DMS114 treated with DMSO at 0.1 percent for 48 hours (cell line): ENCODE measurements around the gene COX7B2.

ENCODE experiments used
- DNase-seq: peaks from one replicate; lab custom pipeline; 2025; ENCODE audit not compliant: unreplicated experiment; lab: John Stamatoyannopoulos, UW

The COX7B2 gene, protein sequence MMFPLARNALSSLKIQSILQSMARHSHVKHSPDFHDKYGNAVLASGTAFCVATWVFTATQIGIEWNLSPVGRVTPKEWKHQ

DNA sequence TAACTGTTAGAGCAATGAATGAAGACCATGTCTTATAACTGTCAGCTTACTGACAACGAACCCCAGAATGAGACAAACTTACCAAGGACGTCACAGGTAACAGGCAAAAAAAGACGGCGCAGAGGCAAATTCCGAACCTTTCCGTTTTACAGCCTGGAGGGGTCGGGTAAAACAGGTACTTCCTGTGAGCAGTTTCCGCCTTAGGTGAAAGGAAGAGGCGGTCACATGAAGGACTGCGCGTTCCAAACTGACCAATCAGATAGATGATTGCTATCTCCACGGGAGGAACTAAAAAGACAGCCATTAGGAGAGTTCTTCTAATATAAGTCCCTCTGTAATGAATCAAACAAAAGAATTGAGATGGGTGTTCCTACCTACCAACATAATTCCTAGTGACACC is at the start of gene COX7B2:
Gene COX7B2, minus strand, starts transcription at position 168 of the 400 bp plus-strand sequence. CDS start 174,053 bp downstream, outside the sequence.
- DNase-seq = no peak

DNA sequence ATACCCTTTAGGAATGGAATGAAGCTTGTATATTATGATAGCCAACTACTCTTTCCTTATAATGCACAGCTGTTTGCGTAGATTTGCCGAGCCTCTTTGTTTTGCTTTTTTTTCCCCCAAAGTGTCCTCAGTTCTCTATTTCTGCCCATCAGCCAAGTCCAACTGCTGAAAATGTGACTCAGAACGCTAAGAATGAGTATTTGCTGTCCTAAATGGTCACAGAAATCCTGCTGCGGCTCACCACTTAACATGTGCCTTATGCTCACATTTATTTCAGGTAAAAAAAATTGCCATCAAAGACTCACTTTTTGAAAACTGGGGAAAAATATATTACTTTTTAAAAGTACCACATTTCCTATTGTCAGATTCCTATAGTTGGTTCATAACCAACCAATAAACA is 47.4 kb upstream of the COX7B2 start:
- DNase-seq = no peak

DNA sequence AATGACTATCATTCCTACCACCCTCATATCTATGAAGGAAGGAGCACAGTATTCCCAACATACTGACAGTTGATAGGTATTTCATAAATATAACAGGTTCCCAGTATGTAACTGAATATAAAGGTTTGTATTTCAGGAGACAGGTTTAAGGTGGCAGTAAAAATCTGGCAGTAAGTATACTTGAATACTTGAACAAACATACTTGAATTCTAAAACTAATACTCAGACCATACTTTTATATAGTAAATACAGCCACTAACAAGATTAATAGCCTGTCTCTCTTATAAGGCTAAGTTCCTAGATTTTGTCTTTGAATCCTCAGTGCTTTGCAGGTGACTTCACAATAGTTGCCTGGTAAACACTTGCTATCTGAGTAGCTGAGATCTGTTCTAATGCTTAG is 46.6 kb upstream of the COX7B2 start:
- no peak for DNase-seq

DNA sequence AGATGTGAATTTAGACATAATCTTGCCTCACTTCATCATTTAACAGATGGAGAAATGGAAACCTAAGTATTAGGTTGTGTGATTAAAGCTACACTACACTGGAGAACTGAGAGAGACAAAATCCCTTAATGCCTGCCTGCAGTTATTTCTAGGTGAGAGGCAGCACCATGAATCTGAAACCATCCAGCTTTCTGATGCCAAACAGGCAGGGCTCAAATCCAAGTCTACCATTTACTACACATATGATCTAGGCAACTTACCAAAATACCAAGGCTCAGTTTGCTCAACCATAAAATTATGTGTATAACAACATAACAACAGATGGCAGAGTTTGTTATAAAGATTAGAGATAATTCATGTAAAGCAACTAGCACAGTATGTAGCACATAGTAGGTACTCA is 45.6 kb upstream of the COX7B2 start:
- no peak for DNase-seq

DNA sequence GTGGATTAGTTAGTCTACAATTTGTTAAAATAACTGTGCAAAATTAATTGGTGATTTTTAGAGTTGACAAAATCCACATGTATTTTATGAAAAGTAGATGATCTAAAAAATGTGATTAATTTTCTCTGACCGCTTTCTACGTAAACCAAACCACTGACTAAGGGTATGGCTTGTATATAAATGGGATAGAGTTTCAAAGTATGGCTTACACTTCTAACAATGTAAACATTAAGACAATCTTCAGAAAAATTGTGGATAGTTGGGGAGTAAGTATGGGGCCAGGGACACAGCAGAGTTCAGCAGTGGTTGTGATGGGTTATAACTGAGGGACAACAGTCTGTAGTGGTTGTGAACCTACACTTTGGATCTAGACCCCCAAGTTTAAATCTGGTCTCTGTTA is 44.5 kb upstream of the COX7B2 start:
- DNase-seq = no peak

DNA sequence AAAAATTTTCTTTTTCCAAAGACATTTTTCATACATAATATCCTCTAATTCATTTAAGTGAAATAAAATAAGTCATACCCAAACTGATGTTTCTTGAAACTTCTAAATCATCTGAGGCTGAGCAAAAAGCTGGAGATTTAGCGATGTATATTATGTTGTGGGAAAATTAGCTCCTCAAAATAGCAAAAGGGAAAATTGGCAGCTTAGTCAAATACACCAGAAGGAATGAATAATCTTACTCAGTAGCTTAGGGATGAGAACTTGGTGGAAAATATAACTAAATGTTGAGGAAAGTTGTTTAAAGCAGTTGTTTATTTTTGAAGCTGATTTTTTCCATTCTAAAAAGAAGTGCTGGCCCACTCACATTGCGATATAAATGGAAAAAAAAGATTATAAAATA is 43.4 kb upstream of the COX7B2 start:
- no peak for DNase-seq

DNA sequence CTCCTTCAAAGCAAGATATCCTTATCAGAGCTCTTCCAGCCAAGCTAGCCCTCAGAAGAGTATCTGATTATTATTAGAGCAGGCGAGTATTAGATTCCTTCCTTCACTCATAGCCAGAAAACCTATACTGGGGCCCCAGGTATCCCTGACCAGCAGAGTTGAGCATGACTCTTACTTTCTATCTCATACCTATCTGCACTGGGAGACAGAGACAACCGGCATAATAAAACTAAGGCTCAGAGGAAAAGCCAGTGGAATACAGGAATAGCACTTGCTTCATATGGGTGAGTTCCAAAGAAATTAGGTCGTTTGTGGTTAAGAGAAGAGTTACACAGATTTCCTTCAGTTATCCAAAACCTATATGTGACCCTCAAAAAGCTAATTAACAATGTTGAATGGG is 41.8 kb upstream of the COX7B2 start:
- DNase-seq = no peak

DNA sequence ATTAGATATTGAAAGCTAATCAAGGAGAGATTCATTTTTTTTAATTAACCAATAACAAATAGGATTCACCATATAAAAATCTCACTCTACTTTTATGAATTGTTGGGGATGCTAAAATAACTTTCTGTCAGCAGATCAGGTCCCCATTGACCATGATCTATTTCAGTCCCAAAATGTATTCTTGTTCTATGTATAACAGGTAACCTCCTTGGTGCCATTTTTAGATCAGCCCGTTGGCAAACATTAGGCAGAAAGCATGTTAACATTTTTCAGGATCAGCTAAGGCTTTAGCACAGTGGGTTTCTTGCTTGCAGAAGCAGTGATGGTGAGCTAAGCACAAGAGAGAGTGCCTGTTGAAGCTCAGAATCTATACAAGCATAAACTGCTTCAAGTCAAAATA is 40.8 kb upstream of the COX7B2 start:
- no peak for DNase-seq

DNA sequence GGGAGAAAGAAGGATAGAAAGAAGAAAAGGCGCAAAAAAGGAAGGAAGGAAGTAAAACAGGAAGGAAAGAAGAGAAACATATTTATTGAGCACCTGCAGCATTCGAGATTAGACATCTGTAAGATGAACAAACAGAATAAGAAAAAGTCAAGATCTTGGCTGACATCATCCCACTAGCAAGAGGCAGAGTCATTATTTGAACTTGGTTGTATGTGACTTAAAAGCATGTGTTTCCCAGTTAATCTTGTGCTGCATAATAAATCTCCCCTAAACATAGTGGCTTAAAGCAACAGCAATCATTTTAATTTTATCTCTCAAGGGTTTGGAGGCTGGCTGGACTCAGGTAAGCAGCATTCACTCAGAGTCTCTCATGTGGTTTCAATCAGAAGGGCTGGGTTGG is 38.5 kb upstream of the COX7B2 start:
- DNase-seq = no peak

DNA sequence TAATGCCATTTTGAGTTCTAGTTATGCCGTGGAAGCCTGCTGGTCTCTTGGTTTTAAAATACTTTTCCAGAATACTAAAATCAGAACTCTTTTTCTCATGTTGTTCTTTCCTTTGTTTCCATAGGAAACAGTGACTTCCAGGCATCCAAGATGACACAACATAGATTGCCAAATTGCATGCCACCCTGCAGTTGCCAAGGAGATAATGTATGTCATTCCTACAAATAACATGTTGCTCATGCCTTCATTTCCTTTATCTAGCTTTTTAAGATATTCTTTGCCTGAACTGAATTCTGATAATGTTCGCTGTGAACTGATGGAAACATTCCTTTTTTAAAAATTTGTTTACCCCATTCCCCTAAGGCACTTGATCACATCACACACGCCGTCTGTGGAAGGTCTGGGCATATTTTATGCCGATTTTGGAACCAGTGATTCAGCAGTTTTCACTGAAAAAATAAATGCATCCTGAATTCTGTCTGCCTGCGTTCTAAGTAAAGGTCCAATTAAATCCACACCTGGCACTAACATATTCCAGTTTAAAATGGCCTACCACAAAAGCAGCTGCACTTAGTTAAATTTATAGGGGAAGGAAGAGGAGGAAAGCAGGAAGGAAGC is 38.0 kb upstream of the COX7B2 start:
- no peak for DNase-seq

DNA sequence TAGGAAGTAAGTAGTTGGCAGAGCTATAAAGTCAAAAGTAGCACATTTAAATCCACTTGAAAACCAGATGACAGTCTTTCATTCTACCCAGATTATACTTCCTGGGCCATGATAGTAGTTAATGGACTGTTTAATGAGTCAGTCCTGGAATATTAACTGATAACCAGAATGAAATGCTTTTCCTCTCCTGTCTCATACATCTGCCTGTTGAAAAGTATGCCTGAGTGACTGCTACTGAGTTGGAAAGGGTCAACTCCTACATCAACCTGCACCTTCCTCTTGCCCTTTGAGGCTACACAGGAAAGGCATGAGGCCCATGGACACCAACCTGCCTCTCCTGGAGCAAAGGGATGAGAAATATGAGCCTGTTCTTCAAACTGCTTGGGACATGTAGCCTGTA is 36.0 kb upstream of the COX7B2 start:
- DNase-seq = no peak

DNA sequence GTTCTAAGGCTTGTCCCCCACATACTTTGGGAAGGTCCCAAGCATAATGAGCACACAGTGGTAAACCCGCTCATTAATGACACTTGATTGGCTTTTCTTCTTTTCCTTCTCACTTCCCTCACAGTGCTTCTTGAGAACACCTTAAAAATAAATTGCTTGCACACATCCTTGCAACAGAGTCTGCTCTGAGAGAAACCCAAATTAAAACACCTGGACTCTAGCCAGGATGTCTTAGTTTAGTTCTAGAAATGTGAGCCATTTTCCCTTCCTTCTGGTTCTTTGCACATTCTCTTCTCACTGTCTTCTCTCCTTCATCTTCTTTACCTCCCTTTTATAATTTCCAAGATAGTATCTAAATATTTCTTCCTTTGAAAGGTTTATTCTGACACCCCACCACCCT is 35.3 kb upstream of the COX7B2 start:
- DNase-seq = no peak

DNA sequence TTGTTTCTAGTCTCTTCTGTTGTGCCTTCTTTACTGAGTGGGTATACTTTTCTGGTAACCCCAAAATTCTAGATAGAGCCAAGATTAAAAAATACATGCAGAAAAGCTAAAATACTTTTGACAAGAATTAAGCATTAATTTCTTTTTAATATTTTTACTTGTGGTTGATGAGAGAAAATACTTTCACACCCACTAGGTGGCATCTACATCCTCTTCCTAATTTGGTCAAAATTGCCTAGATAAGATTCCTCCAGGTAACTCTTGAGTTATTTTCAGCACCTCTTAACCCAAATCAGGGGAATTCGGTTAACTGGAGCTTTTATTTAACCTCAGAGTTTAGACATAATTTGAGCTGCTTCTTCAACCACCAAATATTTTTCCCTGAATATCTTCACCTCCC is 28.4 kb upstream of the COX7B2 start:
- DNase-seq = no peak

DNA sequence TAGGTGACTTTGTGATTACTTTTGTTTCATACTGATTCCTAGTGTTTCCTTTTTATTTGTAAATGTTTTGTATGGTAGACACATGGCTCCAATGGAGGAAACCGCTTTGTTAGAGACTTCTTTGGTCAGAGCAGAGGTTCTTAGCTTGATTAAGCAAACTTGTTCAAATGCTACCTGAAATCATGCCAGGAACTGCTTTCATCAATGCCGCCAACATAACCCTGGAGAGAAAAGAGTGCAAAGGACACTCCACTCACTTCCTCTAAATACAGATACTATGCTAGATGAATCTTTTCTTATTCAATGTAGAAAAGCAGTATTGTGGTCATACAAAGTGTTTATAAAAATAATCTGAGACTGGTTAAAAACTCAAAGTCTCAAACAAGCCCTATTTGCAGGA is 25.7 kb upstream of the COX7B2 start:
- DNase-seq = no peak

DNA sequence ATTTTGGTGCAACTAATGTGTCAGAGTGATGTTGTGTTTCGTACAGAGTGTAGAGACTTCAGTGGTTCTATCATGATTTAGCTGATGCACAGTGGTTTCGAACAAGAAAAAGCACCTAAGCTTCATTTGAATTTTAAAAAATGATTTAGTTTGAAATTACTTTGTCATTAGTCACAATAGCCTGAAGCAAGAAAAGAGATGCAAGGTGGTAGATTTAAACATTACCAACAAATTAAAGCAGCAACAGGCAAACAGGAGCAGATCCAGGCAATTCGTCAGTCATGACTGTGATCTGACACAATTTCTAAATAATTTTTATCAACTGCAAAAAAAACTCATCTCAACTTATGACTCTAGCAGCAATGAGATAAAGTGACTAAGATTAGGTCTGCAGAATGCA is 24.6 kb upstream of the COX7B2 start:
- no peak for DNase-seq

DNA sequence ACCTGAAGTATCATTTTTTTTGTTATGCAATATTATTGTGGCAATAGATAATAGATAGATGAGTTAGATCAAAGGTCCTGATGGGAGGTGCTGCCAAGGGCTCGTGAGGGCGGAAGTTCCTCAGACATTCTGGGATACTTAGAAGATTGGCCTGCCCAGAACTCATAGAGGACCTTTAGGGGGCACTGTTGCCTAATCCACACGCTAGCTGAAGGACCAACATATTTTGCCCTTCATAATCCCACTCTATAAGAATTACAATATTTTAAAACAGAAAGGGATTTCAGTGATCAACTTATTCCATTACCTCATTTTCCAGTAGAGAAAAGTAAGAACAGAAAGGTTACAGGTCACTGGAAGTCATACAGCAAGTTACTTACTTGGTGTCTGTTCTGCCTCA is 22.9 kb upstream of the COX7B2 start:
- DNase-seq = no peak

DNA sequence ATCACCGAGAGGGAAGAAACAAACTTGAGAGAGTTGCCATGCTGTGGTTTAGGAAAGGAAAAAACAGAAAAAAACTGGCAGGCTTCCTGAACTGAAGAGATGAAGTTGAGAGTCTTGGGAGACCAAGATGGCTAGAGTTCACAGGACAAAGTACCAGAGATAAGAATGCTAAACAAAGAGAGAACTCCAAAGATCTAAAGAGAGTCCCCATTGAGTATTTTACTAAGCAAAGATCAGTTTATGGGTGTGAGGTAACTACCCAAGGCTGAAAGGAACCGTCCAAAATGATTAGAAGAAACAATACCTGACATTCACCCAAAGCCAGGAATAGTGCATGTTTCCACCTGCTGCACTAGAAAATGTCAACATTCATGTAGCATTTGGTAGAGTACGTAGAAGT is 21.8 kb upstream of the COX7B2 start:
- no peak for DNase-seq

DNA sequence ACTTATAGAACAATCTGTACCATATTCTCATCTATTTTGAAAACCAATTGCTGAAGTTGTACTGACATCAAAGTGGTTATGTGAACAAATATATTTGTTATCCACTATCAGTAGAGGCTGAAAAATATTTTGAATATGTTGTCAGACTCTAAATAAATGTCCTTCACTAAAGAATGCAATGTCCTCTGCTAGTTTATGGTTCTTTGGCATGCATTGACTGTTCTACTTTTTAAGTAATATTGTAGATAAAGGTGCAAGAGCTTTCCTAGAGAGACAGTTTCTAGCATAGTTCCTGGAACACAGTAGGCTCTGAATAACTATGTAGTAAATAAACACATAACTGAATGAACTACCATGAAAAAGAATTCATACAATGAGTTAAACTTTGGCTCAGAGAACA is 18.2 kb upstream of the COX7B2 start:
- DNase-seq = no peak

DNA sequence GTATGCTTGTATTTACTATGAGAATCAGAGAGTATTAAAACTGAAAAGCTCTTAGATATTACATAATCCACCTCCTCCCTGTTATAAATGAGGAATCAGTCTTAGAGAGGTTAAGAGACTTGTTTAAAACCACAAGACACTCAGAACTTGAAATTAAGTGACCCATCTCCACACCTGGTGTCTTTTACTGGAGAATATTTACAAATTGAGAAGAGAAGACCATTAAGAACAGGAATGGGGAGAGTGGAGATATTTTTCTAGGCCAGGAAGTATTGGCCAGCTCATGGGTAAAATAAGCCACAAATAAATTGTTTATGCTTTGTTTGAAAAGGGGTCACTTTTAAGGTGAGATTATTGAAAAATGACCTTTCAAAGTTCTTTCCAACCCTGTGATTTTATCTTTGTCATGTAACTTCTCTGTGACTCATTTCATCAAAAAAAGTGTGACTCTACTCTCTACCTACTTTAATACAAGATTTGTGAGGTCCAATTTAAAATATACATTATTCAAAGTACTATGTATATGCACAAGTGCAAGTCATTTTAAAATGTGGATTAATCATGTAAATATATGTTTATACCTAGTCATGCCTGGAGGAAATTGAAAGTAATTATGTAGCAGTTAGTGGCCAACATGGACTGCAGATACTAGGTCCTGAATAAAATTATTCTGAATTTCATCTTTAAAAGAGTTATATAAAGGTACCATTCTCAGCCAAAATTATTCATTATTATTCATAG is 15.9 kb upstream of the COX7B2 start:
- no peak for DNase-seq

DNA sequence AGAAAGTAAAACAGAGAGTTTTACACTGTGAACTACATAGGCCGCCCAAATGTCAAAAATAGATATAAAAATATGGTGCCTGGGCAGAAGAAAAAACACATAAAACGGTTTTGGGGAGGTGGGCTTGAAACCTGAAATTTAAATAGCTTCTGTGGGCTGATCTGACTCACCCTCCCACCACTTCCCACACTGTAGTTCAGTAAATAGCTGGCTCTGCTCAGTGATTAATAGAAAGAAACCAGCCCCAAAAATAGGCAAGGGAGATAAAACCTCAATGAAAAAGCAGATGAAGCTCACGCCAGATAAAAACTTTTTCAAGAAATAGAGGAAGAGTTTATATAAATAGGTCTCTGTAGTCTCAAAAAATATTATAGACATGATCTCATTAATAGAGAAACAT is 13.2 kb upstream of the COX7B2 start:
- DNase-seq = no peak

DNA sequence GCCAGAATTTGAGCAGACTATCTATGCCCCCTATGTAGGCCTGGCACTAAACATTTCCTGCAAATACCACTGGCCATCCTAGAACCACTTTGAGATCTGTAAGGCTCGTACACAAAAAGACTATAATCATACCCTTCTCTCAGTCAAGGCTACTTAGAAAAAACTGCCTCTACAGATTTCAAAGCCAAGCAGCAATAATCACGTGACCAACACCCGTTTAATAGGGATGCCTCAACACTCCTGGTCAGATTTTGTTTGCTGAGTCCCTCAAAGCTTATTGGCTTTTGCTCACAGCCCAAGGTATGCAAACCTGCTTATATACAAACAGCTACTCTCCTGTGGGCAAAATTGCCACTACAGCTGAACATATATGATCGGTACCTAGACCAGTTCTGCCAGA is 897 bp downstream of the COX7B2 start:
- DNase-seq = no peak

DNA sequence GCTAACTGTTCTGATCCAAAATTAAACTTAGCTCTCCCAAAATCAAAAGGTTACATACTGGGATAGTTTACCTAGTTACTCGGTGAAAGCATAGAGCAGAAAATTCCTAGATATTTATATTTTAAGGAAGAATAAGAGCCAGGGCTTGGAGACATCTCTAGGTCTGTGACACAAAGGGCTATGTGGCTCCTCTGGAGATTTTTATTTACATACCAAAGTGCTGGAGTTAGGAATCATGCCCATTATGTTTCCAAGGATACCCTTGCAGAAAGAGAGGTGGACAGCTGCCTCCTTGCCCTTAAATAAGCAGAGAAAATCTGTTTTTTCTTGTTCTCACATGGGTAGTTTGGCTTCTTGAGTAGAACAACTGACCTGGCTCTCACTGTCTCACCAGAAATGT is 9.0 kb downstream of the COX7B2 start:
- no peak for DNase-seq

DNA sequence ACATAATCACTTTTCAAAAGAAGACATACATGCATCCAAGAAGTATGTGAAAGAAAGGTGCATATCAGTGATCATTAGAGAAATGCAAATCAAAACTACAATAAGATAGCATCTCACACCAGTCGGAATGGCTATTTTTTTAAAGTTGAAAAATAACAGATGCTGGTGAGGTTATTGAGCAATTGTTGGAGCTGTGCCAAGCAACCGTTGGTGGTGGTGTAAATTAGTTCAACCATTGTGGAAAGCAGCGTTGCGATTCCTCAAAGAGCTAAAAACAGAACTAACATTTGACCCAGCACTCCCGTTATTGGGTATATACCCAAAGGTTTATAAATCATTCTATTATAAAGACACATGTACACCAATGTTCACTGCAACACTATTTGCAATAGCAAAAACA is 14.2 kb downstream of the COX7B2 start:
- no peak for DNase-seq
